Hypothalamus (tissue), 51 donors: ENCODE results near the gene BEND6.
"Not testable (repeated sequence)": the region's sequence is repeated elsewhere in the genome, so short reads cannot be mapped to it uniquely, and the experiment has no call there.

Experiments used
- DNase-seq, 51 donors: peaks; one replicate each; lab custom pipeline; 2025; lab: John Stamatoyannopoulos, UW

The BEND6 gene

DNA sequence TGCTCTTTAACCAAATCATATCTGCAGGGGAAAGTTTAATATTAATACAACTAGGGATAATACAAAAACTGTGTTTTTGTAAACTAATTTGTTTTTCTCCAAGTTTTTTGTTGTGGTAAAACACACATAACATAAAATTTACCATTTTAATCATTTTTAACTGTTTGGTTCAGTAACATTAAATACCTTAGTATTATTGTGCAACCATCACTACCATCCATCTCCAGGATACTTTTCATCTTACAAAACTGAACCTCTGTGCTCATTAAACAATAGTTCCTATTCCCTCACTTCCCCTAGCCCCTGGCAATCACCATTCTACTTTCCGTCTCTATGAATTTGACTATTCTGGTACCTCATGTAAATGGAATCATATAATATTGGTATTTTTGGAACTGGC, 15.9 kb downstream of the BEND6 start:
- no peak for DNase-seq

DNA sequence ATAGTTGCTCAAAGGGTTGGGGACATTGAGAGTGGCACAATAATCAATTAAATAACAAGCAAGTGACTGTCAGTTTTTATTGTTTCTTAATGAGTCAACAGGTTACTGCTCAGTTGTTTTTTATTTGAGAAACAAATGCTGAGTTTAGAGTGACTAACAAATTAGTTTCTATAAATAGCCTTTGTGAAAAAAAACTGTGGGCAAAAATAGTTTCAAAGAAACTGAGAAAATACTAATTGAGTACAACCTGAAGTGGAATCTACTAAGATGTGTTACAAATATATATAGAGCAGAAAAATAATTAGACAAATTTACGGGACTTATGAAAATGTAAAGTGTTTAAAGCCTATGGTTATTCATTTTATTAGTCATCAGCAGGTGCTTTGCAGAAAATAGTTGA, 22.3 kb downstream of the BEND6 start:
- DNase-seq = no peak

DNA sequence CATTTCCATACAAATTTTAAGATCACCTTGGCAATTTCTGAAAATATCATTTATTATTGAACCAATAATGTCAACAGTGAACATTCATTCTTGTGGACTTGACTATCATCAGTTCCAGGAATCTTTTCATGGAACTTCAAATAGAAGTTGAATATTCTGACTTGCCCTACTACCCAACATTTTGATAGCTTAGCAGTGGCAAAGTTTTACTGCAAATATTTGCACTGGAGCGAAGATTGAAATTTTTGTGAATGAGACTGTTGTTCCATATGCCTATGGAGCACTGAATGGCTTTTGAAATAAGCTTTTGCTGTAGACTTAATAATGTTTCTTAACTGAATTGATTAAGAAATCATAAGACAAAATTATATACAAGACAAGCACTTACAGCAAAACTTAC, 23.6 kb downstream of the BEND6 start:
- DNase-seq = no peak

DNA sequence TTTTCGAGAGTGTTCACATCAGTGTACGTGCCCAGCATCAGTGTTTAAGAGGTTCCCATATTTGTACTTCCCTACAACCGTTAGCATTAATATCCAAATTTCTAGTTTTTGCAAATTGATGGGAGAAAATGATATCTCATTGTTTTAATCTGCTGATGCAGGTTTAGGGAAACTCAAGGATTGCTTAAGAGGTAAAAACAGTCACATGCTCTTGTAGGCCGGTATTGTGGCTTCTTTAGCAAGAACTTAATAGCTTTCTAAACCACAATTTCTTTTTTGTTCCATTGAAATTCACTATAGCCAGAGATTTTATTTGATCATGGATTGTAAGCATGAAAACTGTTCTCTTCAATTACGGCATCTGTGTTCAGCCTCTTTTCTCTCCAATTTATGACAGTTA, 29.5 kb downstream of the BEND6 start:
- no peak for DNase-seq

DNA sequence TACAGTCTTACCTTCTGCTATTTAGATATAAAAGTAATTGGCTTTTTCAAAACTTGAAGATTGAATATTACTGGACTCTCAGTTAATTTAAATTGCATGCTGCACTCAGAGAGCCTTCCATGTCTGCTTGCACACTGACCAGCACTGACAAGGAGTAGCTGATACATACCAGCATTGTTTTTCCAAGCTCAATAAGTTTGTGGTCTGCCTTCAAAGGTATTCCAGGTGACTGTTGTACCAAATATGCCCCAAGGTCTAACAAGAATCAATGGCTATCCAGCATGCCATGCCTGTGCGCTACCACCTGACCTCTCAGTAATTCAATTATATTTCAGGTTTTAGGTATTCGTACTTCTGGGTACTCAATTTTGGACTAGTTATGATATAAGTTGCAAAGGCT, 30.0 kb downstream of the BEND6 start:
- DNase-seq = no peak

DNA sequence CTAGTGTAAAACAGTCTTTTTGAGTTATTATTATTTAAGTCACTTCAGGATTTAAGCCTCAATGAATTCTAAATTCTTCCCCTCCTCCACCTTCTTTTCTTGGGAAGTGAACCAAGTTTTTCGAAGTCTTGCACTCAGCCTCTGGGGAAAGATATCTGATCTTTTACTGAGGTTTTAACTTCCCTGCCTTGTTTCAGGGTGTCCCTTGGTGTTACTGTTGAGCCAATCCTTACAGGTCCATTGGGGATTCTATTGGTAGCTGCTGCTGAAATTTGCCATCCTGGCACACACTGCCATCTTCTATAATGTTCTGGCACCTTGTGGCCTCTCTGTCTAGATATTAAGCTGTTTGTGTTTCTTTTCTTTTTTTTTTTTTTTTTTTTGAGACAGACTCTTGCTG, 31.7 kb downstream of the BEND6 start:
- no peak for DNase-seq

DNA sequence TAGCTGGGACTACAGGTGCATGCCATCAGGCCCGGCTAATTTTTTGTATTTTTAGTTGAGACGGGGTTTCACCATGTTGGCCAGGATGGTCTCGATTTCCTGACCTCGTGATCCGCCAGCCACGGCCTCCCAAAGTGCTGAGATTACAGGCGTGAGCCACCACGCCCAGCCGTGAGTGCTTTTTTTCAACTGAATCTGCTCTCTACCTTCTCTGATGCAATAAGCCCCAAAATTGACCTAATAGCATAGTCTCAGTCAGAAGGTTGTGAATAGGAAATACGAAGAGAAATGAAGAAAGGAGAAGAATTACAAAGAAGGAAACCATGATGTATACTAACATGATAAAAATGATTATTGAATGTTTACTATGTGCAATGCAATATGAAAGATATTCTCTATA, 33.2 kb downstream of the BEND6 start:
- no peak for DNase-seq

DNA sequence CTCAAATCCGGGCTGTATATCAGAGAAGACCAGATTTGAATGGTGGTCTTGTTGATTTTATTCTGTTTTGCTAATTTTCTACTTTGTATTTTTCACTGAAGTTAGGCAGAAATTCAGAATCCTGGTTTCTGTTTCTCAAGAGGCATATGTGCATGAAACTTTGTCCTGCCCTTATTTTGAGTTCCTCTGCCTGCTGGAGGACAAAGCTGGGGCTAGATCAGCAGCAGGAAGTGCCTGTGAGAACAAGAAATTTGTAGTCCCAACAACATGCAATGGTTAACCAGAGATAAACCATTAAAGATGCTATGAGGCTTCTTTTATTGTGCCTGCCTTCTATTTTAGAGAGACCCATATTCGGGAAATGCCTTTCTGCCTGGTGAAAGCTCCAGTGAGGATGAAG, 37.1 kb downstream of the BEND6 start:
- no peak for DNase-seq

DNA sequence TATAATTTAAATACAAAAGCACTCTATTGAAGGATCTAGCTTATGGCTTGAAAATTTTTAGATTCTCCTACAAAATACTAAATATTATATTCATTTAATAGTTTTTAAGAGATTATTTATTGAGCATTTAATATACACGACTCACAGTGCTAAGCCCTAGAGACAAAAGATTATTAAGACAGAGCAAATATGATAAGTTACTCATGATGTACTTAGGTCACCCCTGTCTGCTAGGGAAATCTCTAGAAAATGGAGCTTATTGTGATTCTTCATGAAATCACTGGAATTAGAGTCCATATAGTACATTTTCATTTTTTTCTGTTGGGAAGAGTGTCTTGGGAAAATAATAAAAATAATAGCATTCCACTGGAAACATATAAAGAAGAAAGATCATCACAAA, 37.8 kb downstream of the BEND6 start:
- DNase-seq = no peak

DNA sequence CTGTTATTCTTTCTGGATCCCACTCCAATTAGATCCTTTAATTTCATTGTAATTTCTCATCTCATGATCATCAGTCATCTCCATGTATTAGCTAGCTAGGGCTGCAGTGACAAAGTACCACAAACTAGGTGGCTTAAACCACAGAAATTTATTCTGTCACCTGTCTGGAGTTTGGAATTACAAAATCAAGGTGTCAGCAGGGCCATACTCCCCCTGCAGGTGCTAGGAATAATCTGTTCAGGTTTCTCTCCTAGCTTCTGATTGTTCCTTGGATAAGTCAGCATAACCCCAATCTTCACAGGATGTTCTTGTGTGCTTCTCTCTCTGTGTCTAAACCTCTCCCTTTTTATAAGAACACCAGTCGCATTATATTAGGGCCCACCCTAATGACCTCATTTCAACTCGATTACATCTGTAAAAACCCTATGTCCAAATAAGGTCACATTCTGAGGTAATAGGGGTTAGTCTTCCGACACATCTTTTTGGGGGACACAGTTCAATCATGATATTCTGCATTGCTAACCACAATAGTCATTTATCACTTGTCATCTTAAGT, 40.5 kb downstream of the BEND6 start:
- DNase-seq = no peak

DNA sequence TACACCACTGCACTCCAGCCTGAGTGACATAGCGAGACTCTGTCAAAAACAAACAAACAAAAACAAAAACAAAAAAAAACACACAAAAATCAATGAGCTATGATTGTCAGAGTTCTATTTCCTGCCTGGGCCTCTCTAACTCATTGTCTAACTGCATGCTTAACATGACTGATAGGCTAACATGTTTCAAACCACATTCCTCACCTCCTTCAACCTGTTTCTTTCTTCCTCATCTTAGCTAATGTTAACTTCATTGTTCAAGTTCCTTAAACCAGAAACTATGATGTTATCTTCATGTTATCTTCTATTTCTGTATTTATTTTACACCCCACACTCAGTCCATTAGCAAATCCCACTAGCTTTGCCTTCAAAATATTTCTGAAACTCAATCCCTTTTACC, 41.5 kb downstream of the BEND6 start:
- no peak for DNase-seq

DNA sequence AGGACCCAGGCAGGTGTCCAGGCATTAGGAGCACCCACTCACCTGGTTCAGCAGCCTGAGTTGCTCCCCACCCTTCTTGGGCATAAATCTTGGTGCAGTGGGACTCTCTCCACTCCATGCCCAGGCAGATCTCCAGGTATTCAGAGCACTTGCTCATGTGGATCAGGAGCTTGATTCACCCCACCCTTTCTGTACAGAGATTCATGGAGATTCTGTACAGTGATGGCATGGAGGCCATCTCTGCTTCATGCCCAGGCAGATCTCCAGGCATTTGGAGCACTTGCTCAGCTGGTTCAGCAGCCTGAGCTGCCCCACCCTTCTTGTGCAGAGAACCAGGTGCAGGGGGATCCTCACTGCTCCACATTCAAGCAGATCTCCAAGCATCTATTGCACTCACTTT, 44.1 kb downstream of the BEND6 start:
- DNase-seq = no peak

DNA sequence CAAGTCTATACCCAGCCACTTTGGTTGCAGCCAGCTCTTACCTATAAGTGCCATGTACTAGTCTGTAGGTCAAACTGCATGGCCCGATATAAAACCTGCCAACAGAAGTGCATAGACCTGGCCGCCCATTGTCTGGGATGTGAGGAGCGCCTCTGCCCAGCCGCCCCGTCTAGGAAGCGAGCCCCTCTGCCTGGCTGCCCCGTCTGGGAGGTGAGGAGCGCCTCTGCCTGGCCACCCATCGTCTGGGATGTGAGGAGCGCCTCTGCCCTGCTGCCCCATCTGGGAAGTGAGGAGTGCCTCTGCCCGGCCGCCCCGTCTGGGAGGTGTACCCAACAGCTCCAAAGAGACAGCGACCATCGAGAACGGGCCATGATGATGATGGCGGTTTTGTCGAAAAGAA, 44.8 kb downstream of the BEND6 start:
- DNase-seq = not testable (repeated sequence)

DNA sequence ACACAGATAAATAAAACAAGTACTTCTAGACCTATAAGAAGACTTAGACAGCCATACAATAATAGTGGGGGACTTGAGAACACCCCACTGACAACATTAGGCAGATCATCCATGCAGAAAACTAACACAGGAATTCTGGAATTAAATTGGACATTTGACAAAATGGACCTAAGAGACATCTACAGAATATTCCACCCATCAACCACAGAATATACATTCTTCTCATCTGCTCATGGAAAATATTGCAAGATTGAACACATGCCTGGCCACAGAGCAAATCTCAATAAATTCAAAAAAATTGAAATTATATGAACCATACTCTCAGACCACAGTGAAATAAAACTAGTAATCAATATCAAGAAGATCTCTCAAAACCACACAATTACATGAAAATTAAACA, 47.3 kb downstream of the BEND6 start:
- DNase-seq = no peak

DNA sequence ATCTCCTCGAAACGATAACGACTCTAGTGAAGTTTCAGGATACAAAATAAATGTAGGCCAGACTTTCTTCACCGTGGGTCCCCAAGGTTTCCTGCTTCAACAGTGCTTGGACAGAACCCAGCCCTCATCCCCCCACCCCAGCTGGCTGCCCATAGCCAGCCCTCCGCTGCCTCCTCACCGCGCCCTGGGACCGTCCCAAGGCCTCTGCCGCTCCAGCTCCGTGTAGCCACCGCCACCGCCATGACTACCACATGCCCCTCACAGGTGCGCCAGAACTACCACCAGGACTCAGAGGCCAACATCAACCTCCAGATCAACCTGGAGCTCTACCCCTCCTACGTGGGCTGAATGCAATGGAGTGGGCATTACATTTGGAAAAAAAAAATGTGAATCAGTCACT, 49.4 kb downstream of the BEND6 start:
- DNase-seq = no peak

DNA sequence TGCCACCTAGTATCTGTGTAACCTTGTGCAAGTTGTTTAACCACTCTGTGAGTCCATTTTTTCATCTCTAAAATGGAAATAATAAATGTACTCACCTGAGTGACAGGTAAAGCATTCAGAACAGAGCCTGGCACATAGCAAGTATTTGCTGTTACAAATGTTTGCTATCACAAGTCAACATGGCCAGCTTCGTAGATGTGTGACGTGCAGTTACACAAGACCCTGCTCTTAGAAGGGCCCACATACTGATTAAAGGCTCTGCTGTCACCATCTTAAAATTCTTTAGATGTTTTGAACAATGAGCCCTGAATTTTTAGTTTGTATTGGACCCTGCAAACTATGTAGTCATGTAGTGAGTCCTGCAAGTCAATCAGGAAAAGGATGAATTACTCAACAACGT, 51.2 kb downstream of the BEND6 start:
- no peak for DNase-seq

DNA sequence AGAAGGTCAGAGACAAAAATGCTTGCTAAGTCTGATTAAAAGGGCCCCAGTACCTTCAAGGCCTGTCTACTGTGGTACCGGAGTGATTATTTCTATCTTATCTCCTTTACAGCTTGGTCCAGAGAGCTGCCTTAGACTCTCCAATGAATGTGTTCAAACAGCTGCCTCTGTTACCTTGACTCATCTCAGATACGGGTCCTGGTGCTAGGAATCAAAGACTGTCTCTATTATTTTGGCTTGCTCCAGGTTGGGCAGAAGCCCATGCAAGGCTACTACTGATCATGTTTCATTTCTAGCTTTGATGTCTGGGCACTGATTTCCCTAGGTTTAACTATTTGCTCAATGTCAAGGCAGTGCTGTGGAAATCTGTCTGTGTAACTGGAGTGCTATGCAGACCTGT, 53.2 kb downstream of the BEND6 start:
- not testable (repeated sequence) for DNase-seq

DNA sequence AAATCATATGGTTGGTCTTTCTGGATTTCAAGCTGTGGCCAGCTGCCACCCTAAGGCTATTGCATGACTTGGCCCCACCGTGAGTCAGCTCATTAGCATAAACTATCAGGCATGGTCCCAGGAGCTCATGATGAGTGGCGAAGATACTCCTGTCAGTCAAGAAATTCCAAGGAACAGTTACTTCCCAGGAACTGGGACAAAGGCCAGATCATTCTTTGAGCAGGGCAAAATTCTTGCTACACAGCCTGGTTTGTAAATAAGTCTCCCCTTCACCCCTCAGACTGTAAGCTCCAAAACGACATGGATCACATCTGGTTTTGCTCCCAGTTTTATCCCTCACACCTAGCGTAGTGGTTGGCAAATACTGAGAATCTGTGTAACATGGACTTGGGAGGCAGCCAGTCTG, 58.6 kb downstream of the BEND6 start:
- DNase-seq = no peak

DNA sequence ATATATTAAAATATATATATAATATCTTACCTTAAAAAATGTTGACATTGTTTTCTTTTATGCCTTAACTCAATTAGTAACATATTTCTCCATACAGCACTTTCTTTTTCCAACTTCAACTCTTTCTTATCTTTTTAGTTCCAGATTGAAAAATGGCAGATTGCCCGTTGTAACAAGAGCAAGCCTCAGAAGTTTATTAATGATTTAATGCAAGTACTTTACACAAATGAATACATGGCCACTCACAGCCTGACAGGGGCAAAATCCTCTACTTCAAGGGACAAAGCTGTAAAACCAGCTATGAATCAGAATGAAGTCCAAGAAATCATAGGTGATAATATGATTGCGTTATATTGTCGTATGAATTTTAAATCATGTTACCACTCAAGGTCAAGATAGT, 62.2 kb downstream of the BEND6 start:
- DNase-seq = no peak

DNA sequence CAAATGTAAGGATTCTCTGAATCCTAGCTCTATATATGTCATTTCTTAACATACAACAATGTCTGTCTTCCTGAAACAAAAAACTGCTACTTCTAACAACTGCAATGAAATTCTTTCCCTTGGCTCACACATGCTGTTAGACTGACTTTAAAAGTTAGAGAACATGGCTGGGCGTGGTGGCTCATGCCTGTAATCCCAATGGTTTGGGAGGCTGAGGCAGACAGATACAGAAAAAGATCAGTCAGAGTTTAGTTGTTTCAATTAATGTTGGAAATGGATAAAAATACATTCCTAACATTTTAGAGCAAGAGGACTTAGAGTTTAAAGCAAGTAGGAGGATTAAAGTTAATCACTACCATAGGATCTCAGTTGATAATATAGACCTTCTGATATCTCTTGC, 62.9 kb downstream of the BEND6 start:
- no peak for DNase-seq

DNA sequence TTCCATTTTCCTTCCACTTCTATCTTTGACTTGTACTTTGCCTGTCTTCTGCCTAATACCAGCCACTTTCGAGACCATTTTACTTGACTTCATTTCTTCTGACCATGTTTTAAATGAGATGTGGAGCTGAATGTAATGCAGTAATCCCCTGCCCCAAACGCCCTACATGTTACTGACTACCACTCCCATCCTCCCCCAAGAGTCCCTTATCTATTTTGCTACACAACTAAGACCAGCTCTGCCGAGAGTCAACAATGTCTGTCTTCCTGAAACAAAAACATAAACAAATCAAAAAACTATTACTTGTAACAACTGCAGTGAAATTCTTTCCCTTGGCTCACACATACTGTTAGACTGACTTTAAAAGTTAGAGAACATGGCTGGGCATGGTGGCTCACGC, 64.5 kb downstream of the BEND6 start:
- DNase-seq = no peak

DNA sequence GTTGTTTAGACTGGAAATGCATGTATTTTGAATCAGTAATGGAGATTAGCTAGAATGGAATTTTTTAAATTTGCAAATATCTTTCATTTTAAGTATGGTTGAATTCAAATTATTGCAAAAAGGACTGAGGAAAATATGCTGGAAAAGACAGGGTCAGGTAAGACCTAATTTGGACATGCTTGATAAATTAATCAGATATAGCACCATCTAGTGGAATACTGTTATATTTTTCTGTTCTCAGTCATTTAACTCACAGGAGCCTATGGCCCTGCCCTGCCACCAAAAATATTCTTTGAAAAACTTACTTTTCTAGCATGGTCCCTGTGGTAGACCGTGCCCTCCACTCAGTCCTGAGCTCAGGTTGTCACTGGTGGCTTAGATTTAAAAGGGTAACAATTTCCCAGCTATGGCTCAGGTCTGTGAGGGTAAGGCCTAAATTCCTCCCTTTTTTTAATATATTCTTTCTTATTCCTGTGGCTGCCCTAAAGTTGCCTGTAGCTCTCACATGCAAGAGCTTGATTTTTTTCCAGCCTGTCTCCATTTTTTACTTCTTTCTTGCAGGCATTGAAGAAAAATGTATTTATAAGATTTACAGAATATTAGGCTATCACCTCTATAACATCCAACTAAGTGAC, 66.3 kb downstream of the BEND6 start:
- peak in 1 of 51 donors; percentile 9 for DNase-seq

DNA sequence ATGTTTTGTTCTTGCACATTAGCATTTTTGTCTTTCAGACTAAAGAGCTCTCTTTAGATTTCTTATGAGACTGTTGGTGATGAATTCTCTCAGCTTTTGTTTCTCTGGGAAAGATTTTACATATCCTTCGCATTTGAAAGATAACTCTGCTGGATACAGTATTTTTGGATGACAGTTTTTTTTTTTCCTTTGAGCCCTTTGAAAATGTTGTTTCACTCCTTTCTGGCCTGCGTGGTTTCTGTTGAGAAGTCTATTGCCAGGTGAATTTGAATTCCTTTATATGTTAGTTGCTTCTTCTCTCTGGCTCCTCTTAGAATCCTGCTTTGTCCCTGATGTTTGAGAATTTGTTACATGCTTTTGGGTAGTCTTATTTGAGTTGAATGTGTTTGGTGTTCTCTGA, 69.4 kb downstream of the BEND6 start:
- DNase-seq = no peak
